Transverse colon (tissue), 4 donors: ENCODE measurements around the gene MASP1. TPM values are rescaled to one million over a fixed set of nuclear protein-coding genes. Genes with fewer than 3 reads are reported as not detected.
"Not testable (repeated sequence)": the region's sequence is repeated elsewhere in the genome, so short reads cannot be mapped to it uniquely, and the experiment has no call there.

Experiments
- DNase-seq: peaks from one replicate; pipeline ENCODE4 v3.0.0-alpha.2; 2019
- H3K27ac ChIP-seq, 4 donors: fragments of 200-600 bp; sonication (generic); 2 replicates each; pipeline ENCODE4 v1.5.1; 2016 to 2018; ENCODE audit warnings: inconsistent platforms in 4 of 4
- H3K27me3 ChIP-seq: fragments of 200-600 bp; sonication (generic); 2 replicates; pipeline ENCODE4 v1.5.1; 2017; ENCODE audit warnings: inconsistent platforms
- H3K36me3 ChIP-seq, 4 donors: fragments of 200-600 bp; sonication (generic); 2 replicates each; pipeline ENCODE4 v1.5.1; 2017 to 2019; ENCODE audit warnings: inconsistent platforms in 4 of 4
- H3K4me1 ChIP-seq, 4 donors: fragments of 200-600 bp; sonication (generic); 2 replicates each; pipeline ENCODE4 v1.5.1; 2017 to 2020; ENCODE audit warnings: inconsistent platforms in 4 of 4
- H3K4me3 ChIP-seq, 4 donors: fragments of 200-600 bp; sonication (generic); 1 replicate in 1 of 4; 2 replicates in 3 of 4; pipeline versions ENCODE4 v1.5.1 to v1.6.1; 2017 to 2019; ENCODE audit warnings: inconsistent platforms in 4 of 4
- H3K9me3 ChIP-seq, 2 donors: fragments of 200-600 bp; sonication (generic); 2 replicates each; pipeline ENCODE4 v1.5.1; 2017 to 2019; ENCODE audit warnings: inconsistent platforms in 2 of 2
- CTCF ChIP-seq, 5 experiments: fragments of 200-600 bp in 3 of 5; fragments of 450-650 bp in 2 of 5; sonication (generic) in 3 of 5; IDR thresholded peaks; 1 replicate in 2 of 5; 2 replicates in 3 of 5; pipeline ENCODE4 v1.5.1; 2016 to 2017; ENCODE audit warnings: antibody characterized with exemption in 5 of 5, inconsistent platforms in 3 of 5, mild to moderate bottlenecking in 2 of 5, moderate library complexity in 1 of 5
- EP300 ChIP-seq: sonication (generic); formaldehyde crosslinking; IDR thresholded peaks from one replicate; pipeline ENCODE4 v1.6.1; 2017; ENCODE audit warnings: antibody characterized with exemption, low read depth
- POLR2A ChIP-seq: fragments of 450-650 bp; IDR thresholded peaks from one replicate; pipeline ENCODE4 v1.6.1; 2016; ENCODE audit warnings: antibody characterized with exemption, mild to moderate bottlenecking, moderate library complexity
- POLR2AphosphoS5 ChIP-seq, 3 donors: sonication (generic); formaldehyde crosslinking; IDR thresholded peaks; one replicate each; pipeline ENCODE4 v1.6.1; 2016; ENCODE audit warnings: antibody characterized with exemption in 3 of 3
- WGBS, 2 donors: methylation state at CpG; one replicate each; pipeline ENCODE4 v1.1.5; 2018; ENCODE audit warnings: low coverage in 1 of 2; 5-methylcytosine and 5-hydroxymethylcytosine counted together
- in situ Hi-C, 4 donors: fragments of 200-750 bp; cut with MboI; loops; one replicate each; pipeline versions ENCODE4 v1.15.0 to v1.15.1; 2017; ENCODE audit warnings: low sequenced_read_pairs in 3 of 4, low pct_ligation_motif_present in 1 of 4, low pct_unique_long_range_greater_than_20kb in 1 of 4
- intact Hi-C: fragments of 100-400 bp; cut with DNase I; formaldehyde crosslinking; loops from one replicate; pipeline ENCODE4 v1.15.1; 2023; ENCODE audit warnings: low total_unique reads
- total RNA-seq, 4 donors: library from RNA; depleted of rRNA; stranded (reverse); fragments of >200 nt; gene quantifications; one replicate each; pipeline ENCODE4 v1.1.0, GENCODE V29; 2016

Gene MASP1
- total RNA-seq, 4 donors from 2014 or later, result 4.5 to 45.2 (median 13.9) TPM

- TF ChIP-seq EP300 (no peak), POLR2A (no peak), CTCF (IDR thresholded peaks at IDR 0.05) (no peak), POLR2AphosphoS5 (IDR thresholded peaks at IDR 0.05) (no peak)
- WGBS, 2 donors, result 71 to 89% methylated on average over 1 to 2 of the region's 2 CpGs
- intact Hi-C loops, result no loop called here
- Histone ChIP-seq H3K27me3 (no peaks in the 10 kb centered on the region), H3K36me3 (no peaks in the 10 kb centered on the region), H3K27ac (no peak overlapping the region), H3K4me3 (no peak overlapping the region), H3K4me1 (no peaks in the 10 kb centered on the region), H3K9me3 (no peaks in the 10 kb centered on the region)
- in situ Hi-C loops, result no loop called here
- DNase-seq, result no peak
Observed at GRCh38 chr3:187243933-187244524, 47.5 kb downstream of the MASP1 start.

DNA sequence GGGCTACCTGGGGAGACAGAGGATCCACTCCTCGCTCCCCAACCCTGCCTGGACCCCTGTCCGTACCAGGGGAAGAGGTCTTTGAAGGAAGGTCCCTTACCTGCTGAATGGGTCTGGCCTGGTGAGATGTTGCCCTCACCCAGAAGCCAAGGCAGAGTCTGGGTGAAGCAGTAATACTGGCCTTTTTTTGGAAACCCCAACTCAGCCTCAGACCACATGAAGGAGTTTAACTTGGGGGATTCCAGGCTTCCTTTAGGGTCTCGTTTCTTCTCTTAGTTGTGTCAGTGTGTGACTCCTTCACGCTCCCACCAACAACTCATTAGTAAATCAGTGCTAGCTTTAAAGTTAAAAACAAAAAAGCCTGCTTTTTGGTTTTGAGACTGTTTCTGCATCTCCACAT lies 48.6 kb downstream of the MASP1 start:
- TF ChIP-seq CTCF (IDR thresholded peaks at IDR 0.05), result no peak
- no peak for TF ChIP-seq POLR2A
- TF ChIP-seq EP300, result no peak
- no peak for TF ChIP-seq POLR2AphosphoS5 (IDR thresholded peaks at IDR 0.05)

GRCh38 chr3:187242435-187242834 lies 49.1 kb downstream of the MASP1 start:
- Histone ChIP-seq H3K4me3 (no peak overlapping the region), H3K36me3 (no peaks in the 10 kb centered on the region), H3K27me3 (no peaks in the 10 kb centered on the region), H3K9me3 (no peaks in the 10 kb centered on the region), H3K4me1 (no peaks in the 10 kb centered on the region), H3K27ac (no peak overlapping the region)
- WGBS, 2 donors, result 85 to 94% methylated on average over 3 to 5 of the region's 5 CpGs
- in situ Hi-C loops, result no loop called here
- no peak for TF ChIP-seq POLR2A
- TF ChIP-seq EP300, result no peak
- TF ChIP-seq POLR2AphosphoS5 (IDR thresholded peaks at IDR 0.05), result no peak
- no peak for TF ChIP-seq CTCF (IDR thresholded peaks at IDR 0.05)
- intact Hi-C loops, result no loop called here
- no peak for DNase-seq

More for the DNA sequence above, 48.6 kb downstream of the MASP1 start:
- Histone ChIP-seq H3K9me3 (no peaks in the 10 kb centered on the region), H3K36me3 (no peaks in the 10 kb centered on the region), H3K4me3 (no peak overlapping the region), H3K4me1 (no peaks in the 10 kb centered on the region), H3K27ac (no peak overlapping the region), H3K27me3 (no peaks in the 10 kb centered on the region)
- 50 to 81% methylated on average over 2 to 4 of the region's 4 CpGs for WGBS, 2 donors
- intact Hi-C loops (no loop called here), in situ Hi-C loops (no loop called here)
- DNase-seq, result no peak

GRCh38 chr3:187238835-187239234 lies 52.7 kb downstream of the MASP1 start:
- H3K9me3 ChIP-seq, intact Hi-C loops, H3K4me3 ChIP-seq, H3K4me1 ChIP-seq, DNase-seq, H3K27ac ChIP-seq, in situ Hi-C loops, H3K27me3 ChIP-seq, H3K36me3 ChIP-seq: not testable (repeated sequence)
- 96 to 100% methylated on average over 1 to 4 of the region's 4 CpGs for WGBS, 2 donors

DNA sequence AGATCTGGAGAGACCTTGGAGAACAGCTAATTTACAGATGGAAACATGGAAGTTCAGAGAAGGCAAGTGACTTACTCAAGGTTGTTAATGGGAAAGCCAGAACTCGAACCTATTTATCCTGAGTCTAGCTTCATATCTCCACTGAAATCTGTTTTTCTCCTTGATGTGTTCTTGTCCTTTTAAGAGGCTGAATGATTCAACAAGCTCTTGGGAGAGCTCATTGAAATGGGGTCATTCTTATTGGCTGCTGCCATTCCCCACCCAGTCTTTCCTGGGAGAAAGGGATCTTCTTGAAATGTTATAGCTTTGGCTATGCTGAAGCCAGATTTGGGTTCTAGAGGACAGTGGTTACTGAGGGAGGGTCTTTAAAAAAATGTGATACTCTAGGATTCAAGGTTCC lies 53.3 kb downstream of the MASP1 start:
- no peak for DNase-seq
- in situ Hi-C loops (no loop called here), intact Hi-C loops (no loop called here)
- WGBS, 2 donors, result 71 to 100% methylated on average over 1 of the region's 1 CpG
- H3K4me3 ChIP-seq, result no peak overlapping the region
- no peak overlapping the region for H3K27ac ChIP-seq
- no peaks in the 10 kb centered on the region for H3K4me1 ChIP-seq
- no peaks in the 10 kb centered on the region for H3K27me3 ChIP-seq
- no peaks in the 10 kb centered on the region for H3K9me3 ChIP-seq
- no peak for TF ChIP-seq POLR2AphosphoS5 (IDR thresholded peaks at IDR 0.05)
- no peak for TF ChIP-seq EP300
- TF ChIP-seq POLR2A, result no peak
- no peak for TF ChIP-seq CTCF (IDR thresholded peaks at IDR 0.05)
- no peaks in the 10 kb centered on the region for H3K36me3 ChIP-seq
